K562 (cell line): Measurements from ENCODE around the gene CDKL1. TPM values are rescaled to one million over a fixed set of nuclear protein-coding genes. Genes with fewer than 3 reads are reported as not detected.

ENCODE experiments used
- E2F6 ChIP-seq, 2 experiments: IDR thresholded peaks; 2 replicates each; pipeline ENCODE4 v1.6.1; 2011; ENCODE audit warnings: borderline replicate concordance in 1 of 2, control low read depth in 1 of 2, low read depth in 1 of 2, low read length in 1 of 2, mild to moderate bottlenecking in 1 of 2, mixed read lengths in 1 of 2, moderate library complexity in 1 of 2; ENCODE audit not compliant: insufficient read depth in 1 of 2, insufficient read length in 1 of 2, poor library complexity in 1 of 2, severe bottlenecking in 1 of 2; ENCODE audit errors: extremely low read depth in 1 of 2
- HBP1 ChIP-seq: fragments of 450-650 bp; formaldehyde crosslinking; IDR thresholded peaks from 2 replicates; pipeline ENCODE4 v1.4.0; 2022; ENCODE audit warnings: missing genetic modification characterization
- HMG20A ChIP-seq: fragments of 450-650 bp; formaldehyde crosslinking; conservative IDR thresholded peaks from 2 replicates; pipeline ENCODE4 v1.4.0; 2020; ENCODE audit warnings: mild to moderate bottlenecking, mixed read lengths
- HNRNPL ChIP-seq: fragments of 200-400 bp; formaldehyde crosslinking; IDR thresholded peaks from 2 replicates; pipeline ENCODE4 v1.6.1; 2017; ENCODE audit warnings: low read depth, mild to moderate bottlenecking, low read length
- JUN ChIP-seq, 2 experiments: sonication (generic) in 1 of 2; formaldehyde crosslinking in 1 of 2; IDR thresholded peaks; 2 replicates each; pipeline versions ENCODE4 v1.6.1 to v1.8.0; 2012 to 2022; ENCODE audit warnings: borderline replicate concordance in 2 of 2, mild to moderate bottlenecking in 2 of 2, improper control_type of control experiment in 1 of 2, low read depth in 1 of 2, low read length in 1 of 2, missing genetic modification reagents in 1 of 2
- JUND ChIP-seq, 2 experiments: IDR thresholded peaks; 2 replicates in 1 of 2; 3 replicates in 1 of 2; pipeline ENCODE4 v1.6.1; 2011; ENCODE audit warnings: borderline replicate concordance in 2 of 2, low read depth in 2 of 2, low read length in 2 of 2, improper control_type of control experiment in 1 of 2, missing biosample characterization in 1 of 2, missing genetic modification characterization in 1 of 2, missing genetic modification reagents in 1 of 2
- MYNN ChIP-seq, 2 experiments: sonication (generic); formaldehyde crosslinking in 1 of 2; IDR thresholded peaks; 2 replicates each; pipeline versions ENCODE4 v1.5.0 to v1.6.1; 2016 to 2020; ENCODE audit warnings: antibody characterized with exemption in 1 of 2, missing genetic modification reagents in 1 of 2
- RBFOX2 ChIP-seq: fragments of 200-400 bp; formaldehyde crosslinking; IDR thresholded peaks from 2 replicates; pipeline ENCODE4 v1.6.1; 2017; ENCODE audit warnings: low read depth, mild to moderate bottlenecking, low read length, moderate library complexity
- RFX1 ChIP-seq: fragments of 450-650 bp; IDR thresholded peaks from 2 replicates; pipeline ENCODE4 v1.6.1; 2016; ENCODE audit warnings: mild to moderate bottlenecking, moderate library complexity
- SMARCA4 ChIP-seq: fragments of 450-650 bp; IDR thresholded peaks from 2 replicates; pipeline ENCODE4 v1.6.1; 2016
- SMC3 ChIP-seq: conservative IDR thresholded peaks from 2 replicates; pipeline ENCODE4 v1.6.1; 2011; ENCODE audit warnings: low read depth, low read length, improper control_type of control experiment; ENCODE audit not compliant: insufficient read depth
- TARDBP ChIP-seq: fragments of 450-650 bp; IDR thresholded peaks from 2 replicates; pipeline ENCODE4 v1.6.1; 2016
- TEAD1 ChIP-seq, 2 experiments: fragments of 450-650 bp in 1 of 2; sonication (generic) in 1 of 2; formaldehyde crosslinking; IDR thresholded peaks; 2 replicates each; pipeline versions ENCODE4 v1.4.0 to v1.8.0; 2020 to 2022; ENCODE audit warnings: mild to moderate bottlenecking in 2 of 2, missing genetic modification reagents in 1 of 2
- USF1 ChIP-seq: sonication (generic); formaldehyde crosslinking; IDR thresholded peaks from 2 replicates; pipeline ENCODE4 v1.9.0; 2022; ENCODE audit warnings: mild to moderate bottlenecking, missing genetic modification reagents
- ZNF263 ChIP-seq: sonication (generic); formaldehyde crosslinking; IDR thresholded peaks from 2 replicates; pipeline ENCODE4 v1.8.0; 2022; ENCODE audit warnings: mild to moderate bottlenecking, missing genetic modification reagents, borderline replicate concordance
- ZNF324 ChIP-seq: fragments of 250-450 bp; sonication (Bioruptor Pico); IDR thresholded peaks from 2 replicates; pipeline ENCODE4 v1.4.0; 2020; ENCODE audit warnings: mild to moderate bottlenecking
- ZNF444 ChIP-seq: fragments of 250-450 bp; sonication (Bioruptor Pico); IDR thresholded peaks from 2 replicates; pipeline ENCODE4 v1.4.0; 2020; ENCODE audit warnings: mild to moderate bottlenecking, moderate library complexity
- ZNF592 ChIP-seq: fragments of 450-650 bp; IDR thresholded peaks from 2 replicates; pipeline ENCODE4 v1.6.1; 2017; ENCODE audit warnings: antibody characterized with exemption, mild to moderate bottlenecking
- ZNF717 ChIP-seq: fragments of 250-450 bp; sonication (Bioruptor Pico); IDR thresholded peaks from 2 replicates; pipeline ENCODE4 v1.5.0; 2021
- polyA plus RNA-seq, 8 experiments: library from polyadenylated mRNA; depleted of rRNA in 4 of 8; stranded (reverse) in 5 of 8; unstranded in 3 of 8; fragments of >200 nt; fragmentation: Nextera tagmentation in 2 of 8; fragmentation: Illumina TruSeq in 1 of 8; extraction: Ambion mirVana in 2 of 8; extraction: Trizol in 1 of 8; gene quantifications; 2 replicates each; pipeline versions ENCODE4 v1.2.1 to v1.2.3, GENCODE V29; 2011 to 2014; ENCODE audit warnings: inconsistent platforms in 1 of 8, missing spikeins in 1 of 8
- total RNA-seq, 7 experiments: library from RNA; depleted of rRNA in 6 of 7; stranded (reverse); fragments of >200 nt in 6 of 7; fragmentation: Illumina TruSeq in 2 of 7; extraction: Trizol in 2 of 7; gene quantifications; 2 replicates each; pipeline versions ENCODE4 v1.2.1 to v1.2.3, GENCODE V29; 2011 to 2021; ENCODE audit warnings: low replicate concordance in 1 of 7

The CDKL1 gene
- total and polyA plus RNA-seq, 9 of the 15 experiments (the other 6 are each of a cell fraction or from before 2014, with no cell fraction given), result 2.3 to 35.0 (median 7.5) TPM

DNA sequence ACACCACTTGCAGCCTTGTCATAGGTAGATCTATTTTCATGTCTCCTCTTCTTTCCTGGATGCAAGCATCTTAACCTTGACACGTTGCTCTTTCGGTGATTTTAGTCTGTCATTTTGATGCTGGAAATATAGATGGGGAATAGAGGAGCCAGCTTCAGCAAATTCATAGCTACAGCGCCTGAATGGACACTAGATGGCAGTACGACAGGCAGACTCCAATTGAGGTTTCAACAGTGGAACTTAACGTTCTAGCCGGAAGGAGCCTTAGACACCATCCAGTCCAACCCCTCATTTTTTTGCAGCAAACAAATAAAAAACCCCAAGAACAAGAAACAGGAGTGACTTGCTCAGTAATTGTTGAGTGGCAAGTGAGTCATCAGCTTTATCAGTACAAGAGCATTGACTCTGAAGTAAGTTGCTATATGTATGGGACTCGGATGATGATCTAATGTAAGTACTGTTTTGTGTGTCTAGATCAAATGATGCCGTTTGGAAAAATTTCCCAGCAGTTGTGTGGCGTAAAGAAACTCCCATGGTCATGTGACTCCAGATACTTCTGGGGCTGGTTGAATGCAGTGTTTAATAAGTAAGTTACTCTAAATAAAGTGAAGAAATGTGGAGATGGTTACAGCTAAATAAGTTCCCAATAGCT is 75.5 kb downstream of the CDKL1 start (continued):
- TF ChIP-seq USF1 (CRISPR knock-in tag), result peak; percentile 46; the same call in 1 of the 2 replicates
- no peak for TF ChIP-seq HBP1
- TF ChIP-seq JUND (IDR thresholded peaks at IDR 0.05; ENCODE audit: borderline replicate concordance, low read depth, low read length), result peak; percentile 98
- peak; percentile 96 for TF ChIP-seq JUND (tag; IDR thresholded peaks at IDR 0.05; ENCODE audit: borderline replicate concordance, low read depth, low read length)
- TF ChIP-seq ZNF324 (CRISPR knock-in tag), result no peak
- TF ChIP-seq JUN (IDR thresholded peaks at IDR 0.05; ENCODE audit: borderline replicate concordance, low read depth, low read length), result peak; percentile 94
- TF ChIP-seq JUN (CRISPR knock-in tag; IDR thresholded peaks at IDR 0.05; ENCODE audit: borderline replicate concordance), result peak; percentile 79; the same call in 1 of the 2 replicates
- TF ChIP-seq TARDBP, result no peak
- no peak for TF ChIP-seq ZNF717 (CRISPR knock-in tag)
- no peak for TF ChIP-seq HMG20A (CRISPR knock-in tag)
- TF ChIP-seq RFX1, result no peak
- no peak for TF ChIP-seq ZNF444
- no peak for TF ChIP-seq HNRNPL
- TF ChIP-seq SMARCA4, result peak; percentile 88
- no peak for TF ChIP-seq E2F6 (IDR thresholded peaks at IDR 0.05; ENCODE audit: borderline replicate concordance in 1 of 2, extremely low read depth in 1 of 2, insufficient read depth in 1 of 2, insufficient read length in 1 of 2, low read depth in 1 of 2, low read length in 1 of 2, poor library complexity in 1 of 2, severe bottlenecking in 1 of 2)
- no peak for TF ChIP-seq RBFOX2
- TF ChIP-seq SMC3, result peak; percentile 54
- no peak for TF ChIP-seq ZNF263 (CRISPR knock-in tag)
- no peak for TF ChIP-seq ZNF592
- TF ChIP-seq MYNN (IDR thresholded peaks at IDR 0.05), result no peak
- no peak for TF ChIP-seq MYNN (CRISPR knock-in tag; IDR thresholded peaks at IDR 0.05)
- TF ChIP-seq TEAD1 (CRISPR knock-in tag; IDR thresholded peaks at IDR 0.05), result no peak
